CD4-positive, alpha-beta T cell (primary cell): ENCODE data around the gene LMBR1L. TPM values are rescaled to one million over a fixed set of nuclear protein-coding genes. Genes with fewer than 3 reads are reported as not detected.

Experiments
- ATAC-seq: fragments of 200-7000 bp; cut with Tn5 transposase; one replicate; pipeline ENCODE4 v1.10.0; 2022; ENCODE audit warnings: mild to moderate bottlenecking; ENCODE audit not compliant: poor library complexity
- CTCF ChIA-PET: fragments of 350-600 bp; sonication (Branson Sonifier 250); formaldehyde crosslinking; loops from one replicate; lab custom pipeline; 2021; ENCODE audit warnings: antibody characterized with exemption, inconsistent platforms; lab: Charles Lee
- POLR2A ChIA-PET: fragments of 350-600 bp; sonication (Branson Sonifier 250); formaldehyde crosslinking; loops from one replicate; lab custom pipeline; 2021; ENCODE audit warnings: antibody characterized with exemption, inconsistent platforms; lab: Charles Lee
- DNase-seq, 14 experiments: peaks; one replicate each; pipeline ENCODE4 v3.0.0-alpha.2; 2013 to 2020; ENCODE audit warnings: mixed read lengths in 2 of 14
- H3K27ac ChIP-seq, 2 donors: one replicate each; pipeline versions ENCODE4 v1.5.1 to v1.7.0; 2013; ENCODE audit warnings: low read length in 2 of 2, low read depth in 1 of 2, mild to moderate bottlenecking in 1 of 2
- H3K27me3 ChIP-seq, 2 experiments: 1 replicate in 1 of 2; 2 replicates in 1 of 2; pipeline versions ENCODE4 v1.6.1 to v1.7.0; 2013; ENCODE audit warnings: low read length in 2 of 2, control low read depth in 1 of 2, mild to moderate bottlenecking in 1 of 2, moderate library complexity in 1 of 2; ENCODE audit not compliant: insufficient read depth in 2 of 2, control insufficient read depth in 1 of 2
- H3K36me3 ChIP-seq: one replicate; pipeline ENCODE4 v1.6.1; 2013; ENCODE audit warnings: low read length, control low read depth; ENCODE audit not compliant: insufficient read depth
- H3K4me1 ChIP-seq: one replicate; pipeline ENCODE4 v1.6.1; 2013; ENCODE audit warnings: low read length, control low read depth; ENCODE audit not compliant: insufficient read depth
- H3K4me3 ChIP-seq: one replicate; pipeline ENCODE4 v1.5.1; 2013; ENCODE audit warnings: mild to moderate bottlenecking, low read length, moderate library complexity
- H3K9me3 ChIP-seq, 2 experiments: 1 replicate in 1 of 2; 2 replicates in 1 of 2; pipeline versions ENCODE4 v1.6.1 to v1.7.0; 2013; ENCODE audit warnings: low read length in 2 of 2, mild to moderate bottlenecking in 2 of 2, control low read depth in 1 of 2, moderate library complexity in 1 of 2; ENCODE audit not compliant: control insufficient read depth in 1 of 2, insufficient read depth in 1 of 2
- H3K27ac Mint-ChIP-seq: one replicate; pipeline ENCODE4 v1.8.0; 2020; ENCODE audit warnings: mixed read lengths
- H3K27me3 Mint-ChIP-seq: one replicate; pipeline ENCODE4 v1.8.0; 2021; ENCODE audit warnings: mixed read lengths
- H3K36me3 Mint-ChIP-seq: one replicate; pipeline ENCODE4 v1.8.0; 2021; ENCODE audit warnings: low read depth, mixed read lengths
- H3K4me1 Mint-ChIP-seq: one replicate; pipeline ENCODE4 v1.8.0; 2021; ENCODE audit warnings: low read depth, mixed read lengths
- H3K4me3 Mint-ChIP-seq: one replicate; pipeline ENCODE4 v1.8.0; 2020; ENCODE audit warnings: mild to moderate bottlenecking, mixed read lengths
- H3K9me3 Mint-ChIP-seq: one replicate; pipeline ENCODE4 v1.8.0; 2020; ENCODE audit warnings: mixed read lengths
- CTCF ChIP-seq: fragments of 200-600 bp; IDR thresholded peaks from one replicate; pipeline ENCODE4 v1.8.0; 2022; ENCODE audit warnings: antibody characterized with exemption, mild to moderate bottlenecking
- intact Hi-C, 2 experiments: fragments of 100-400 bp; cut with DNase I in 1 of 2; cut with micrococcal nuclease in 1 of 2; formaldehyde crosslinking; loops; one replicate each; pipeline versions ENCODE4 v1.15.1 to v1.9.0; 2023 to 2025; cut with DNase I, micrococcal nuclease
- total RNA-seq, 174 experiments: library from RNA in 2 of 174; stranded (reverse) in 2 of 174; gene quantifications; one replicate each; pipeline ENCODE4 v1.2.3 and lab custom pipeline; 2021 to 2026

Gene LMBR1L
- total RNA-seq, 2 experiments from 2014 or later: 401 to 418 TPM

GRCh38 chr12:49052451-49053208, 58.0 kb downstream of the LMBR1L start:
- H3K27ac Mint-ChIP-seq: no peak overlapping the region
- H3K9me3 Mint-ChIP-seq: no peaks in the 10 kb centered on the region
- POLR2A ChIA-PET: no interaction called here

GRCh38 chr12:49051777-49052438, 58.7 kb downstream of the LMBR1L start:
- no peaks in the 10 kb centered on the region for H3K9me3 ChIP-seq
- no peaks in the 10 kb centered on the region for H3K27me3 Mint-ChIP-seq
- peaks cover 84% of the 10 kb centered on the region for H3K36me3 ChIP-seq
- no peak overlapping the region for H3K27ac ChIP-seq
- H3K27me3 ChIP-seq: no peaks in the 10 kb centered on the region
- no peak overlapping the region for H3K27ac Mint-ChIP-seq
- peaks cover 89% of the 10 kb centered on the region for H3K36me3 Mint-ChIP-seq
- H3K4me3 Mint-ChIP-seq: no peak overlapping the region
- POLR2A ChIA-PET: no interaction called here
- peaks cover 30% of the 10 kb centered on the region for H3K4me1 Mint-ChIP-seq
- intact Hi-C loops: no loop called here
- TF ChIP-seq CTCF: no peak
- no peaks in the 10 kb centered on the region for H3K9me3 Mint-ChIP-seq
- H3K4me3 ChIP-seq: no peak overlapping the region
- H3K4me1 ChIP-seq: peaks cover 32% of the 10 kb centered on the region
- DNase-seq: no peak
- CTCF ChIA-PET: no interaction called here
- no peak for ATAC-seq

More at GRCh38 chr12:49052451-49053208, 58.0 kb downstream of the LMBR1L start:
- CTCF ChIA-PET: interaction anchor here (1.2 kb wide), 1 partner anchor 9 kb away, joined by 5 read pairs; no protein-coding TSS in a partner anchor
- Mint-ChIP-seq H3K4me3 (no peak overlapping the region), H3K4me1 (peaks cover 37% of the 10 kb centered on the region), H3K36me3 (peaks cover 82% of the 10 kb centered on the region), H3K27me3 (no peaks in the 10 kb centered on the region)
- no peak for TF ChIP-seq CTCF
- no peak overlapping the region for H3K27ac ChIP-seq
- no peak for DNase-seq
- no peak overlapping the region for H3K4me3 ChIP-seq
- no peak for ATAC-seq
- peaks cover 39% of the 10 kb centered on the region for H3K4me1 ChIP-seq
- no peaks in the 10 kb centered on the region for H3K27me3 ChIP-seq
- no peaks in the 10 kb centered on the region for H3K9me3 ChIP-seq
- intact Hi-C loops: no loop called here
- peaks cover 77% of the 10 kb centered on the region for H3K36me3 ChIP-seq

- DNase-seq (no peak), ATAC-seq (no peak)
- Histone ChIP-seq H3K9me3 (no peaks in the 10 kb centered on the region), H3K4me1 (peaks cover 27% of the 10 kb centered on the region), H3K4me3 (no peak overlapping the region), H3K36me3 (peaks cover 88% of the 10 kb centered on the region), H3K27ac (no peak overlapping the region), H3K27me3 (no peaks in the 10 kb centered on the region)
- H3K9me3 Mint-ChIP-seq: no peaks in the 10 kb centered on the region
- H3K36me3 Mint-ChIP-seq: peaks cover 95% of the 10 kb centered on the region
- H3K4me1 Mint-ChIP-seq: peaks cover 25% of the 10 kb centered on the region
- no peak for TF ChIP-seq CTCF
- H3K27me3 Mint-ChIP-seq: no peaks in the 10 kb centered on the region
- no peak overlapping the region for H3K27ac Mint-ChIP-seq
- intact Hi-C loops: no loop called here
- no peak overlapping the region for H3K4me3 Mint-ChIP-seq
- ChIA-PET POLR2A (no interaction called here), CTCF (no interaction called here)
These were observed 59.3 kb downstream of the LMBR1L start for GRCh38 chr12:49051373-49051764.
